HG02970 (cell line): ENCODE data around the gene PATJ.

Experiments used
- ATAC-seq: cut with Tn5 transposase; IDR thresholded peaks from one replicate; pipeline ENCODE4 v1.9.1; 2021; ENCODE audit warnings: mild to moderate bottlenecking, moderate library complexity, moderate number of reproducible peaks; ENCODE audit not compliant: unreplicated experiment, low FRiP score

PATJ gene

DNA sequence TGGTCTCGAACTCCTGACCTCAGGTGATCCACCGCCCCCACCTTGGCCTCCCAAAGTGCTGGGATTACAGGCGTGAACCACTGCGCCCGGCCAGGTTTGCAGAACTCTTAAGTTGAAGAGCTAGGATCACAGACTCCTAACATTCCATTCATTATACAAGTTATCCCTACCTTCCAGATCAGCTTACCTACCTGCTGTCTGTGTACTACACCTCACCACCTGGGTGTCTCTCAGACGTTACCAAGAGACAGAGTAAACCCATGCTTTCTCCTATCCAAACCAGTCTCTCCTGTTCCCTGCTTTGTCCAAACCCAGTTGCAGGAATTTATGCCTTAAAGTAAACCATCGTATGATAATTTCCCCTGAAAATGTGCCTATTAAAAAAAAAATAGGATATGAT, 329.4 kb downstream of the PATJ start:
- no peak for ATAC-seq

DNA sequence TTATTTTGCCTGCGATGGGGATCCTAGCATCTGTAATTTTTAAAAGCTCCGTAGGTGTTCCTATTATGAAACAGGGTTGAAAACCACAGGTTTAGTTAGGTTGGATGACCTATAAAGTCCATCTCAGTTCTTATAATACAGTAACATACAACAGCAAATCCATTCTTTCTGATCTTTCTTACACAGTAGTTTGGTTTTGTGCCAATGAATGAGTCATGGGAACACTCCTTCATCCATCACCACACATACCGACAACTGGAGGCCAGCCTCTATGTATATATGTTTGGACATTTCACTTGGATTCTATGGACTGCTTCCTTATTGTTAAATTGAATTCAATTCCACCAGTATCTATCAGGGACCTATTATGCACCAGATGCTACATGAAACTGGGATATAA, 334.0 kb downstream of the PATJ start:
- no peak for ATAC-seq

- no peak for ATAC-seq
Observed at GRCh38 chr1:62077821-62078220, 335.5 kb downstream of the PATJ start.

DNA sequence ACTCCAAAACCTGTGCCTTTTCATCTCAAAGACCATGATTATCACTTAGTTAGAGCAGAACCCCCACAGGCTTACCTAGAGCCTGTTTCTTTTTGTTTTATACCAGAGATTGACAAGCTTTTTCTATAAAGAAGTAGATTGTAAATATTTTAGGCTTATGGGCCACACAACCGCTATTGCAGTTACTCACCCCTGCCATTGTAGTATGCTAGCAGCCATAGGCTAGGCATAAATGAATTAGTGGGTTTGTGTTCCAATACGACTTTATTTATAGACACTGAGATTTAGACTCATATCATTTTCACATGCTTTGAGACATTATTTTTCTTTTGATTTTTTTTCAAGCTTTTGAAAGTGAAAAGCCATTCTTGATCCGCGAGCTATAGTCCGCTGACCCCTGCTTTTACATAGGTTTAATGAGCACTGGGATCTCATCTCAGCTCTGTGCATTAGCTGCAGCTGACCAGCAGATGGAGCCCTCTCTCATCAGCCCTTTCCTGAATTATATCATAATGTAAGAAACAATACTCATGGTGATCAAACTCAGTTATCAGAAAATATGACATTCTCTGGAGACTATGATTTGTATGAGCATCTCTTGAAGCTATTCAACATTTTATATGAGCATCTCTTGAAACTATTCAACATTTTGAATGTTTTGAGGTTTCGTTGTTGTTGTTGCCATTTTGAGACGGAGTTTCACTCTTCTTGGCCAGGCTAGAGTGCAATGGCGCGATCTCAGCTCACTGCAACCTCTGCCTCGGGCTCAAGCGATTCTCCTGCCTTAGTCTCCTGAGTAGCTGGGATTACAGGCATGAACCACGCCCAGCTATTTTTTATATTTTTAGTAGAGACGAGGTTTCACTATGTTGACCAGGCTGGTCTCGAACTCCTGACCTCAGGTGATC, 340.4 kb downstream of the PATJ start:
- ATAC-seq: no peak

GRCh38 chr1:62084310-62084890, 342.1 kb downstream of the PATJ start:
- no peak for ATAC-seq

GRCh38 chr1:62088439-62088838, 346.2 kb downstream of the PATJ start:
- no peak for ATAC-seq

DNA sequence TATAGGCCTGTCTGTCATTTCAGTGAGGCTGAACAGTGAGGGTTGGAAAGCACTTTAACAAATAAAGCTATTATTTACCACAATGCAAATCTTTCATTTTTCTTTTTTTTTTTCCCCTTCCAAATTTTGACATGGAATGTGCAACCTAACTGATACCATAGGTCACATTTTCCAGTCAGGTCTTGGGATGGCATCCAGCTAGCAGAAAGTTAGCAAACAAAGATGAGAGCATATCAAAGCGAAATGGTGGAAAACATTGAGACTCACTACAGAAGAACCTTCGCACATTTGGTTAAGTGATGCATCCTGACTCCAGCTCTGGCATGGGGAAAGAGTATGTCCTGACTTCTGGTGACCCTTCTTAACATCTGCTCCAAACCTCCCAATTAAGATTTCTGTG, 347.3 kb downstream of the PATJ start:
- ATAC-seq: no peak

DNA sequence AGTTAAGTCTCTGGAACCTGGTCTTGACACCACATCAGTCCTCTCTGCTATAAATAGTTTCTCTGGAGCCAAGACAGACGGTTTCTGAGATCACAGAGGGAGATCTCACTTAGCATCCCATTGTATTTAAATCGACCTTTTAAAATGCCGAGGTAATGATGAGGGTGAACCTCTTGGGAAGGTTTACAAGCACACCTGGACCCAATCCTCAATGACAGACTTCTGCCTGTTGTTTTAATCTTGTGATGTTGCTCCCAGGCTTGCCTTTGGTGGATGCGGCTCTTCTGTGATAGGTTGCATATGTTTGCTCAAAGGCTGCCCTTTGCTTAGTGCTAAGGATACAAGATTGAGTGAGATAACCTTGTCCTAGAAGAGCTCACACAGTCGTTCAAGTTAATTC, 347.7 kb downstream of the PATJ start:
- no peak for ATAC-seq

- no peak for ATAC-seq
Observed at GRCh38 chr1:62092110-62092509, 349.8 kb downstream of the PATJ start.

DNA sequence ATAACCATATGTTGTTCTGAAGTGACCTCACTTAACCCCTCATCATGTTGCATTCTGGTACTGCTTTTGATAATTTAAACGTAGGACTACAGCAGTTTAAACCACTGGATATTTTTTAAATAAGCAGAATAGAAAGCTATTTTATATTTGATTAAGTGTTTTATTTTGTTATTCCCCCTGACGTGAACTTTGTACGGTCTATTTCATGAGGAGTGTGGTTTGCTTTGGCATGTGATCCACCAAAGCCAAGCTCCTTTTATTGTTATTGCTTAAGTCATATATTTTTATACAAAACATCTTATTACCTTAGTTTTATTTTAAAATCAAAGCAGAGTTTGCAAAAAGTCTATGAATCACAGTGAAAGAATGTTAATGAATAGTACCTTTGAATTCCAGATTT, 351.0 kb downstream of the PATJ start:
- ATAC-seq: no peak

DNA sequence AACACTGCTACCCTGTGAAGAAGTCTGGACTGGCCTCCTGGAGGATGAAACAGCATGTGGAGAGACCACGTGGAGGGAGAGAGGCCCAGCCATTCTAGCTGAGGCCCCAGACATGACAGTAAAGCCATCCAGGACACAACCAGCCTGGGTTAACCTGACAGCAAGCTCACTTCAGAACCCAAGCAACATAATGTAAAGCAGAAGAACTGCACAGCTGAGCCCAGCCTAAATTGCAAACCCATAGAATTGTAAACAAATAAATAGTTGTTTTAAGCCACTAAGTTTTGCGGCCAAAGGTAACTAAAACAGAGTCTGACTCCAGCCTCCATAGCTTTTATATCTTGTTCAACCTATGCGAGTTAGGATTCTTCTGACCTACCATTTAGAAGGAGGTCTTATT, 355.2 kb downstream of the PATJ start:
- ATAC-seq: no peak

- ATAC-seq: no peak
Observed at GRCh38 chr1:62100442-62100841, 358.2 kb downstream of the PATJ start.

DNA sequence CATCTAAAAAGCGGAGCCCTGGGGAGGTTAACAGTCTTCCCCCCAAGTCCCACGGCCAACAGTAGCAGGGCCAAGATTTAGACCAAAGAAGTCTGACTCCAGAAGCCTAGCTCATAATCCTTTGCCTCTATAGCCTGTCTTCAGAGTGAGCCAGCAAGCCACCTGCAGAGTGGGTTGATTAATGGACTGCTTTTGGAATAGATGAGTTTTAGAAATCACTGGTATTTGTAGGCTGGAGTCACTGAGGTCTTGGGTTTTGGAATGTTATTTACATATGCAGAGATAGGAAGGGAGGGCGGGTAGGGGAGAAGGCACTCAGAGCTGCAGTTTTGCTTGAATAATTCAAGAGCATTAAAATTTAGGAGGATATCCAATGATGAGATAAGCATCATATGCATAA, 361.6 kb downstream of the PATJ start:
- no peak for ATAC-seq

DNA sequence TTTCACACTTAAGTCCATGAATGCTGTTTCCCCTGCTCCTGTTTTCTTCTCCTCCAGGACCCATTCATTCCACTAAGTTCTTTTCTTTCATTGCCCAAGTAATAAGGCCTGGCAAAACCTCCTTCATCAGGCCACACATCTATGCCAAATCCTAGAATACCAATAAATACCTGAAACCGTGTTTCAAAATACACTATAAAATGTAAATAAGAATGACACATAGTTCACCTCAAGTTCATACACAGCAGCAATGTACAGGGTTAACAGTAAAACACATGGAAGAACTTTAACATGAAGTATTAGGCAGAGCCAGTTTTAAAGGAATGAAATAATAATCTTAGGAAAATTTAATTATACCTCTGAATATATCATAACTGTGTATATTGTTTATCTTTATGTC, 365.6 kb downstream of the PATJ start:
- ATAC-seq: no peak

GRCh38 chr1:62109124-62109523, 366.8 kb downstream of the PATJ start:
- no peak for ATAC-seq

DNA sequence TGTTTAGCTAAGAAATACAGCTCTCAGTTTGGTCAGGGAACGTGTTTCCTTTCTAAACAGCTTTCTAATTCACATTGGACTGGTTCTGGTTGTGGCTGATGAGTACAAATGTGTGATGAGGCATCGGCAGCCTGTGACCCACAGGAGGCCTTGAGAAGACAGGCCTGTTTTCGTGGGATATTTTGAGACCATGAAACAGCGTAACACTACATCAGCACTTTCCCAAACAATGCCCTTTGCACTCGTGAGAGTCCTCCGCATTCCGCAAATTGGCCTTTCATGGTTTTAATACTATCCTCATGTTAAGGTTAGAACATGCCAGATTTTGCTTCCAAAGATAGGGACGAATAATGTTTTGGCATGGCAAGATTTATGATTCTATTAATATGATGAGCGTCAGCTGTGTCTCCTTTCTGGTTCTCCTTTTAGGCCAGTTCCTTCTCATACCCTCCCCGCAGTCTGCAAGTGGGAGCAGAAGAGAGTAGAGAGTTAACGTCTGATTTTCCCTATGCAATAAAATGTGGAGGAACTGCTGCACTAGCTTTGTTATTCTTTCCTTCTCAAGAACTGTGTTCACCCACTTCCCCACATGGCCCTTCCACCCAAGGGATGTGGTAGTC, 368.0 kb downstream of the PATJ start:
- ATAC-seq: no peak

DNA sequence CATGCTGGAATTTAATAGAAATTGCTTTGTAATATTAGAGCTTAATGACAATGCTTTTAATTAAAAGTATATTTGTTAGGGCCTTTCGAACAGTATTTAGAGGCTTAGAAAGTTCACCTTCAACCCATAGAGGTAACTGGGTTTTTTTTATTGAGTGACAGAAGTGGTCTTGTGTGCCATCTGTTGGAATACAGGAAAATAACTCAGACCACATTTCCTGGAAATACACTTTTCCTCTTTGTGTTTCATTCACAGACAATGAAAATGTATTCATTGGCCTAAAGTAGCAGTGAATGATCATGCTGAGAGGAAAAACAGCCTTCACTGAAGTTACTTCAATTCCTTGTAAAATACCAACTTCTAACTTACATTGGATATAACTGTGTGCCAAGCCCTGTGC, 368.8 kb downstream of the PATJ start:
- ATAC-seq: no peak

DNA sequence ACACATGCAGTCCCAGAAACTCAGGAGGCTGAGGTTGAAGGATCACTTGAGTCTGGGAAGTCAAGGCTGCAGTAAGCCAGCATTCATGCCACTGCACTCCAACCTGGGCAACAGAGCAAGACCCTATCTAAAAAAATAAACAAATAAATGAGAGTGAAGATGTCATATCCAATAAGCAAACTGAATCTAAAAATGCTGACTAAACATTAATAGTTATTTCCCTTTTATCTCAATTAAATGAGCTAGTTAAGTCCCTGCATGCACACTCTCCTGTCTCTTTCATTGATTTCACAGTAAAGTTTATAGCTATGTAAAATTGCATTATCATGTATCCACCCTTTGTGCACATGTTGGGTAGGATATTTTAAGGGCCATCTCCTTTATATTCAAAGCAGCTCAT, 371.2 kb downstream of the PATJ start:
- ATAC-seq: no peak

GRCh38 chr1:62117018-62117750, 374.9 kb downstream of the PATJ start:
- ATAC-seq: no peak

- ATAC-seq: no peak
Observed at GRCh38 chr1:62126579-62127290, 384.5 kb downstream of the PATJ start.
